Measurements from ENCODE around the gene CHRNG. TPM values are rescaled to one million over a fixed set of nuclear protein-coding genes. Genes with fewer than 3 reads are reported as not detected.

Gene CHRNG
- total RNA-seq, 4 donors from 2014 or later, result not detected

GRCh38 chr2:232556426-232556825 lies 16.9 kb downstream of the CHRNG start:
- DNase-seq, result no peak
- no peaks in the 10 kb centered on the region for H3K9me3 ChIP-seq
- no peaks in the 10 kb centered on the region for H3K27me3 ChIP-seq
- no peak overlapping the region for H3K27ac ChIP-seq
- H3K4me3 ChIP-seq, result no peak overlapping the region
- TF ChIP-seq CTCF (IDR thresholded peaks at IDR 0.05), result no peak
- no peak for TF ChIP-seq POLR2A (IDR thresholded peaks at IDR 0.05)
- H3K36me3 ChIP-seq, result no peaks in the 10 kb centered on the region
- peaks cover 5 to 9% of the 10 kb centered on the region in 2 donors for H3K4me1 ChIP-seq
- intact Hi-C loops (cut with DNase I; ENCODE audit: low total_unique reads), result no loop called here

- no peak for DNase-seq
- Histone ChIP-seq H3K36me3 (no peaks in the 10 kb centered on the region), H3K27me3 (no peaks in the 10 kb centered on the region), H3K27ac (no peak overlapping the region), H3K4me1 (no peaks in the 10 kb centered on the region), H3K9me3 (no peaks in the 10 kb centered on the region), H3K4me3 (no peak overlapping the region)
- intact Hi-C loops (cut with DNase I; ENCODE audit: low total_unique reads), result no loop called here
- TF ChIP-seq POLR2A (IDR thresholded peaks at IDR 0.05) (no peak), CTCF (IDR thresholded peaks at IDR 0.05) (no peak)
Observed at GRCh38 chr2:232562515-232563151, 23.1 kb downstream of the CHRNG start.

GRCh38 chr2:232563580-232563979 lies 24.1 kb downstream of the CHRNG start:
- TF ChIP-seq POLR2A (IDR thresholded peaks at IDR 0.05) (no peak), CTCF (IDR thresholded peaks at IDR 0.05) (no peak)
- H3K36me3 ChIP-seq, result no peaks in the 10 kb centered on the region
- intact Hi-C loops (cut with DNase I; ENCODE audit: low total_unique reads), result no loop called here

GRCh38 chr2:232567721-232568120 lies 28.2 kb downstream of the CHRNG start:
- no peak overlapping the region for H3K4me3 ChIP-seq
- intact Hi-C loops (cut with DNase I; ENCODE audit: low total_unique reads), result no loop called here
- DNase-seq, result no peak
- no peaks in the 10 kb centered on the region for H3K36me3 ChIP-seq
- H3K9me3 ChIP-seq, result no peaks in the 10 kb centered on the region
- no peaks in the 10 kb centered on the region for H3K4me1 ChIP-seq
- H3K27me3 ChIP-seq, result no peaks in the 10 kb centered on the region
- TF ChIP-seq CTCF (IDR thresholded peaks at IDR 0.05) (no peak), POLR2A (IDR thresholded peaks at IDR 0.05) (no peak)
- no peak overlapping the region for H3K27ac ChIP-seq

More at GRCh38 chr2:232563580-232563979, 24.1 kb downstream of the CHRNG start:
- Histone ChIP-seq H3K27ac (no peak overlapping the region), H3K4me1 (no peaks in the 10 kb centered on the region), H3K4me3 (no peak overlapping the region), H3K27me3 (no peaks in the 10 kb centered on the region), H3K9me3 (no peaks in the 10 kb centered on the region)
- DNase-seq, result no peak

GRCh38 chr2:232568161-232568560 lies 28.7 kb downstream of the CHRNG start:
- intact Hi-C loops (cut with DNase I; ENCODE audit: low total_unique reads), result no loop called here
- H3K4me3 ChIP-seq, result no peak overlapping the region
- H3K36me3 ChIP-seq, result no peaks in the 10 kb centered on the region
- TF ChIP-seq CTCF (IDR thresholded peaks at IDR 0.05), result no peak
- TF ChIP-seq POLR2A (IDR thresholded peaks at IDR 0.05), result no peak
- no peaks in the 10 kb centered on the region for H3K4me1 ChIP-seq
- H3K9me3 ChIP-seq, result no peaks in the 10 kb centered on the region
- no peak for DNase-seq
- H3K27me3 ChIP-seq, result no peaks in the 10 kb centered on the region
- H3K27ac ChIP-seq, result no peak overlapping the region

Measured in uterus (tissue), 4 donors.